Measurements from ENCODE around the gene MPPED2. TPM values are rescaled to one million over a fixed set of nuclear protein-coding genes. Genes with fewer than 3 reads are reported as not detected.

The MPPED2 gene
- total and polyA plus RNA-seq, 12 donors = 2.1 to 28.3 (median 5.7) TPM

GRCh38 chr11:30553521-30554110 is 32.5 kb downstream of the MPPED2 start:
- TF ChIP-seq CTCF (IDR thresholded peaks at IDR 0.05) = no peak
- no peak for TF ChIP-seq POLR2A (IDR thresholded peaks at IDR 0.05)
- Histone ChIP-seq H3K4me3 (no peak overlapping the region), H3K36me3 (replicated peaks in 1 of 2) (no peaks in the 10 kb centered on the region), H3K27me3 (no peaks in the 10 kb centered on the region), H3K9me3 (replicated peaks in 1 of 3) (no peaks in the 10 kb centered on the region), H3K27ac (peak overlapping the region in 3 of 5 donors; percentile 24 to 51 (median 43)), H3K4me1 (replicated peaks in 1 of 2) (peaks cover 14 to 26% of the 10 kb centered on the region in 2 donors)
- DNase-seq = peak in 1 of 7 donors; percentile 6
- 26 to 38% (median 32%) methylated on average over 3 of the region's 3 CpGs for WGBS, 4 donors
- intact Hi-C loops (cut with DNase I) = no loop called here

GRCh38 chr11:30552839-30553238 is 33.3 kb downstream of the MPPED2 start:
- no peak for TF ChIP-seq CTCF (IDR thresholded peaks at IDR 0.05)
- no peak for TF ChIP-seq POLR2A (IDR thresholded peaks at IDR 0.05)
- Histone ChIP-seq H3K27me3 (no peaks in the 10 kb centered on the region), H3K36me3 (replicated peaks in 1 of 2) (no peaks in the 10 kb centered on the region), H3K27ac (no peak overlapping the region), H3K9me3 (replicated peaks in 1 of 3) (no peaks in the 10 kb centered on the region), H3K4me3 (no peak overlapping the region), H3K4me1 (replicated peaks in 1 of 2) (peaks cover 14 to 26% of the 10 kb centered on the region in 2 donors)
- no peak for DNase-seq
- intact Hi-C loops (cut with DNase I) = no loop called here
- WGBS, 4 donors = 94 to 97% (median 95%) methylated on average over 5 of the region's 5 CpGs

GRCh38 chr11:30550022-30550542 is 36.1 kb downstream of the MPPED2 start:
- peak overlapping the region in 1 of 4 donors; percentile 26 for H3K4me3 ChIP-seq
- whole genome bisulfite sequencing, 4 donors = 41 to 62% (median 50%) methylated on average over 4 of the region's 4 CpGs
- no peak for TF ChIP-seq POLR2A (IDR thresholded peaks at IDR 0.05)
- no peak for TF ChIP-seq CTCF (IDR thresholded peaks at IDR 0.05)
- peak overlapping the region in 1 of 5 donors; percentile 46 for H3K27ac ChIP-seq
- H3K27me3 ChIP-seq = no peaks in the 10 kb centered on the region
- peak in 1 of 7 donors; percentile 5 for DNase-seq
- H3K36me3 ChIP-seq (replicated peaks in 1 of 2) = no peaks in the 10 kb centered on the region
- peaks cover 14 to 26% of the 10 kb centered on the region in 2 donors for H3K4me1 ChIP-seq (replicated peaks in 1 of 2)
- H3K9me3 ChIP-seq (replicated peaks in 1 of 3) = no peaks in the 10 kb centered on the region
- intact Hi-C loops (cut with DNase I) = no loop called here

GRCh38 chr11:30549565-30549964 is 36.6 kb downstream of the MPPED2 start:
- H3K4me3 ChIP-seq = peak overlapping the region in 1 of 4 donors; percentile 26
- TF ChIP-seq POLR2A (IDR thresholded peaks at IDR 0.05) = peak in 1 of 2 donors; percentile 44
- TF ChIP-seq CTCF (IDR thresholded peaks at IDR 0.05) = no peak
- no peaks in the 10 kb centered on the region for H3K36me3 ChIP-seq (replicated peaks in 1 of 2)
- H3K27me3 ChIP-seq = no peaks in the 10 kb centered on the region
- peaks cover 14 to 26% of the 10 kb centered on the region in 2 donors for H3K4me1 ChIP-seq (replicated peaks in 1 of 2)
- WGBS, 4 donors = 3 to 22% (median 14%) methylated on average over 4 of the region's 4 CpGs
- H3K27ac ChIP-seq = peak overlapping the region in 1 of 5 donors; percentile 46
- H3K9me3 ChIP-seq (replicated peaks in 1 of 3) = no peaks in the 10 kb centered on the region
- DNase-seq = peak; percentile 36 to 76 (median 45)
- intact Hi-C loops (cut with DNase I) = no loop called here
